Measurements from ENCODE around the gene LCE2B.

DNA sequence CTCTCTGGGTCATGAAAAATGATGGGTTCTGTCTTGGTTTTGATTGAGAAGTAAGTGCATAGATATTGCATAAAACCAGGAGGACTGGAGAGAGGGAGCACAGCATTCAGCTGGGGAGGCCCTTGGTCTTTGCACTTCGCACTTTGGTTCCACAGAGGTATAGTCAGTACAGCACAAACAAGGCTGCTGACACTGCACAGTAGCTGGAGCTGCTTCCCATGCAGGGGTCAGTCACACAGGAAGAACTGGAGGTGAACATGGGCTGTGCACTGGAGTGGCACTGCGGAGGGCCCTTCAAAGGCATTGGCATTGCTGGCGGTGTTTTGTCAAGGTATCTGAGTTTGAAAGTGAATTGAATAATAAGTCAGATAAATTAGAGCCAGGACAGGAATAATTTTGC lies 27.3 kb upstream of the LCE2B start:
- TF ChIP-seq, protein P1, sequence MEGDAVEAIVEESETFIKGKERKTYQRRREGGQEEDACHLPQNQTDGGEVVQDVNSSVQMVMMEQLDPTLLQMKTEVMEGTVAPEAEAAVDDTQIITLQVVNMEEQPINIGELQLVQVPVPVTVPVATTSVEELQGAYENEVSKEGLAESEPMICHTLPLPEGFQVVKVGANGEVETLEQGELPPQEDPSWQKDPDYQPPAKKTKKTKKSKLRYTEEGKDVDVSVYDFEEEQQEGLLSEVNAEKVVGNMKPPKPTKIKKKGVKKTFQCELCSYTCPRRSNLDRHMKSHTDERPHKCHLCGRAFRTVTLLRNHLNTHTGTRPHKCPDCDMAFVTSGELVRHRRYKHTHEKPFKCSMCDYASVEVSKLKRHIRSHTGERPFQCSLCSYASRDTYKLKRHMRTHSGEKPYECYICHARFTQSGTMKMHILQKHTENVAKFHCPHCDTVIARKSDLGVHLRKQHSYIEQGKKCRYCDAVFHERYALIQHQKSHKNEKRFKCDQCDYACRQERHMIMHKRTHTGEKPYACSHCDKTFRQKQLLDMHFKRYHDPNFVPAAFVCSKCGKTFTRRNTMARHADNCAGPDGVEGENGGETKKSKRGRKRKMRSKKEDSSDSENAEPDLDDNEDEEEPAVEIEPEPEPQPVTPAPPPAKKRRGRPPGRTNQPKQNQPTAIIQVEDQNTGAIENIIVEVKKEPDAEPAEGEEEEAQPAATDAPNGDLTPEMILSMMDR (IDR thresholded peaks at IDR 0.05), result no peak
- TF ChIP-seq POLR2A (IDR thresholded peaks at IDR 0.05), result no peak

Measured in esophagus squamous epithelium (tissue), 4 donors.